T-cell (primary cell): Measurements from ENCODE around the gene GABARAP. TPM values are rescaled to one million over a fixed set of nuclear protein-coding genes. Genes with fewer than 3 reads are reported as not detected.

Source experiments
- ATAC-seq, 4 experiments: fragments of 200-7000 bp in 3 of 4; fragments of 150-1000 bp in 1 of 4; cut with Tn5 transposase; replicated peaks in 1 of 4; 1 replicate in 3 of 4; 2 replicates in 1 of 4; pipeline ENCODE4 v1.10.0; 2021; ENCODE audit warnings: moderate library complexity in 3 of 4, mild to moderate bottlenecking in 2 of 4, moderate number of reproducible peaks in 1 of 4
- CTCF ChIA-PET, 2 donors: fragments of 300-600 bp; sonication (Branson Sonifier 250); formaldehyde crosslinking; loops; one replicate each; lab custom pipeline; 2022; ENCODE audit warnings: antibody characterized with exemption in 2 of 2; lab: Charles Lee
- POLR2A ChIA-PET, 2 donors: fragments of 300-600 bp; sonication (Branson Sonifier 250); formaldehyde crosslinking; loops; one replicate each; lab custom pipeline; 2022; ENCODE audit warnings: antibody characterized with exemption in 2 of 2; lab: Charles Lee
- DNase-seq, 35 experiments: peaks; one replicate each; pipeline versions ENCODE4 v3.0.0 to v3.0.0-alpha.2; 2013 to 2023
- H3K27ac ChIP-seq: one replicate; pipeline ENCODE4 v1.5.1; 2013; ENCODE audit warnings: low read length
- H3K27me3 ChIP-seq, 2 experiments: replicated peaks in 1 of 2; 1 replicate in 1 of 2; 2 replicates in 1 of 2; pipeline versions ENCODE4 v1.6.1 to v1.7.0; 2013; ENCODE audit warnings: low read length in 1 of 2, mixed read lengths in 1 of 2; ENCODE audit not compliant: control insufficient read depth in 2 of 2, insufficient read depth in 2 of 2; ENCODE audit errors: extremely low read depth in 1 of 2
- H3K36me3 ChIP-seq, 2 donors: 1 replicate in 1 of 2; 2 replicates in 1 of 2; pipeline versions ENCODE4 v1.6.1 to v1.7.0; 2013; ENCODE audit warnings: low read length in 1 of 2; ENCODE audit not compliant: control insufficient read depth in 2 of 2, insufficient read depth in 1 of 2; ENCODE audit errors: extremely low read depth in 1 of 2
- H3K4me1 ChIP-seq, 2 experiments: 1 replicate in 1 of 2; 2 replicates in 1 of 2; pipeline versions ENCODE4 v1.6.1 to v1.7.0; 2013; ENCODE audit warnings: low read length in 2 of 2, mixed read lengths in 1 of 2; ENCODE audit not compliant: insufficient read depth in 2 of 2, control insufficient read depth in 1 of 2; ENCODE audit errors: extremely low read depth in 1 of 2
- H3K4me3 ChIP-seq, 2 donors: 1 replicate in 1 of 2; 2 replicates in 1 of 2; pipeline versions ENCODE4 v1.5.1 to v1.7.0; 2013; ENCODE audit warnings: mild to moderate bottlenecking in 2 of 2, low read length in 1 of 2, moderate library complexity in 1 of 2; ENCODE audit not compliant: control insufficient read depth in 1 of 2; ENCODE audit errors: extremely low read depth in 1 of 2
- H3K9me3 ChIP-seq: 2 replicates; pipeline ENCODE4 v1.7.0; 2013
- H3K27ac Mint-ChIP-seq, 2 donors: one replicate each; pipeline ENCODE4 v1.8.0; 2020 to 2021; ENCODE audit warnings: mild to moderate bottlenecking in 2 of 2, mixed read lengths in 2 of 2
- H3K27me3 Mint-ChIP-seq, 2 donors: one replicate each; pipeline ENCODE4 v1.8.0; 2021 to 2022; ENCODE audit warnings: mixed read lengths in 2 of 2
- H3K36me3 Mint-ChIP-seq: one replicate; pipeline ENCODE4 v1.8.0; 2021; ENCODE audit warnings: mixed read lengths
- H3K4me1 Mint-ChIP-seq, 3 donors: one replicate each; pipeline ENCODE4 v1.8.0; 2020 to 2022; ENCODE audit warnings: mixed read lengths in 3 of 3, mild to moderate bottlenecking in 1 of 3
- H3K4me3 Mint-ChIP-seq, 3 donors: one replicate each; pipeline ENCODE4 v1.8.0; 2020 to 2022; ENCODE audit warnings: mild to moderate bottlenecking in 3 of 3, mixed read lengths in 3 of 3, moderate library complexity in 3 of 3
- H3K9me3 Mint-ChIP-seq, 3 donors: one replicate each; pipeline ENCODE4 v1.8.0; 2020 to 2022; ENCODE audit warnings: mixed read lengths in 3 of 3
- WGBS: methylation state at CpG from one replicate; pipeline ENCODE4 v1.1.5; 2013; ENCODE audit warnings: missing lambda C conversion rate; ENCODE audit not compliant: insufficient coverage; 5-methylcytosine and 5-hydroxymethylcytosine counted together
- total RNA-seq, 35 experiments: library from RNA in 6 of 35; stranded (reverse) in 6 of 35; fragments of 120-200 nt in 1 of 35; gene quantifications; one replicate each; pipeline versions ENCODE4 v1.2.1 to v1.2.4 and lab custom pipeline; 2013 to 2026

The GABARAP gene
- total RNA-seq, 5 donors from 2014 or later (not counting 1 experiment from before 2014, with no cell fraction given) = 197 to 278 (median 276) TPM

- Histone ChIP-seq H3K9me3 (no peaks in the 10 kb centered on the region), H3K27me3 (peaks cover 0 to 2% of the 10 kb centered on the region in 2 experiments), H3K4me1 (peaks cover 8 to 35% of the 10 kb centered on the region in 2 experiments), H3K4me3 (no peak overlapping the region), H3K27ac (no peak overlapping the region), H3K36me3 (no peaks in the 10 kb centered on the region)
- Mint-ChIP-seq H3K36me3 (no peaks in the 10 kb centered on the region), H3K4me1 (peaks cover 38 to 48% (median 45%) of the 10 kb centered on the region in 3 donors), H3K27me3 (peaks cover 0 to 5% of the 10 kb centered on the region in 2 donors), H3K4me3 (no peak overlapping the region), H3K9me3 (no peaks in the 10 kb centered on the region), H3K27ac (no peak overlapping the region)
- POLR2A ChIA-PET = no interaction called here
- CTCF ChIA-PET = no interaction called here
- DNase-seq (no peak), ATAC-seq (no peak)
- 93% methylated on average over 6 of the region's 9 CpGs for WGBS
Observed at GRCh38 chr17:7208754-7209460, 33.3 kb downstream of the GABARAP start.

- no peak overlapping the region for H3K4me3 Mint-ChIP-seq
- no peak overlapping the region for H3K27ac ChIP-seq
- peaks cover 0 to 5% of the 10 kb centered on the region in 2 donors for H3K27me3 Mint-ChIP-seq
- POLR2A ChIA-PET = no interaction called here
- H3K4me3 ChIP-seq = no peak overlapping the region
- ATAC-seq (no peak), DNase-seq (no peak)
- no peaks in the 10 kb centered on the region for H3K36me3 ChIP-seq
- H3K9me3 ChIP-seq = no peaks in the 10 kb centered on the region
- H3K4me1 ChIP-seq = peaks cover 8 to 31% of the 10 kb centered on the region in 2 experiments
- 67% methylated on average over 14 of the region's 21 CpGs for WGBS
- peaks cover 33 to 42% (median 40%) of the 10 kb centered on the region in 3 donors for H3K4me1 Mint-ChIP-seq
- H3K9me3 Mint-ChIP-seq = no peaks in the 10 kb centered on the region
- no peak overlapping the region for H3K27ac Mint-ChIP-seq
- CTCF ChIA-PET = no interaction called here
- peaks cover 0 to 2% of the 10 kb centered on the region in 2 experiments for H3K27me3 ChIP-seq
- H3K36me3 Mint-ChIP-seq = no peaks in the 10 kb centered on the region
Observed at GRCh38 chr17:7208027-7208571, 34.1 kb downstream of the GABARAP start.

- Histone ChIP-seq H3K27ac (no peak overlapping the region), H3K4me1 (peaks cover 8 to 30% of the 10 kb centered on the region in 2 experiments), H3K27me3 (peaks cover 0 to 2% of the 10 kb centered on the region in 2 experiments), H3K9me3 (no peaks in the 10 kb centered on the region), H3K4me3 (no peak overlapping the region), H3K36me3 (no peaks in the 10 kb centered on the region)
- ChIA-PET CTCF (no interaction called here), POLR2A (no interaction called here)
- Mint-ChIP-seq H3K27ac (peak overlapping the region; percentile 16 to 28), H3K4me1 (peaks cover 32 to 45% (median 41%) of the 10 kb centered on the region in 3 donors), H3K27me3 (peaks cover 0 to 5% of the 10 kb centered on the region in 2 donors), H3K36me3 (no peaks in the 10 kb centered on the region), H3K9me3 (no peaks in the 10 kb centered on the region), H3K4me3 (no peak overlapping the region)
- WGBS = 94% methylated on average over 12 of the region's 24 CpGs
- no peak for ATAC-seq
- DNase-seq = no peak
Observed at GRCh38 chr17:7207120-7208001, 34.9 kb downstream of the GABARAP start.

GRCh38 chr17:7205561-7205960 lies 36.7 kb downstream of the GABARAP start:
- peaks cover 8 to 30% of the 10 kb centered on the region in 2 experiments for H3K4me1 ChIP-seq
- no peaks in the 10 kb centered on the region for H3K36me3 ChIP-seq
- no peaks in the 10 kb centered on the region for H3K9me3 ChIP-seq
- Mint-ChIP-seq H3K27me3 (no peaks in the 10 kb centered on the region), H3K36me3 (peaks cover 3% of the 10 kb centered on the region), H3K4me1 (peaks cover 27 to 39% (median 35%) of the 10 kb centered on the region in 3 donors), H3K9me3 (no peaks in the 10 kb centered on the region), H3K27ac (peak overlapping the region; percentile 86 to 93), H3K4me3 (peak overlapping the region; percentile 74 to 85 (median 80))
- 83% methylated on average over 8 of the region's 15 CpGs for WGBS
- peaks cover 0 to 2% of the 10 kb centered on the region in 2 experiments for H3K27me3 ChIP-seq
- no peak for ATAC-seq
- ChIA-PET CTCF (no interaction called here), POLR2A (no interaction called here)
- no peak for DNase-seq
- H3K27ac ChIP-seq = peak overlapping the region; percentile 97
- peak overlapping the region; percentile 66 to 67 for H3K4me3 ChIP-seq

- Histone ChIP-seq H3K4me3 (peak overlapping the region; percentile 66 to 67), H3K27ac (peak overlapping the region; percentile 97), H3K4me1 (peaks cover 8 to 30% of the 10 kb centered on the region in 2 experiments), H3K27me3 (peaks cover 0 to 2% of the 10 kb centered on the region in 2 experiments), H3K9me3 (no peaks in the 10 kb centered on the region), H3K36me3 (no peaks in the 10 kb centered on the region)
- Mint-ChIP-seq H3K9me3 (no peaks in the 10 kb centered on the region), H3K4me3 (peak overlapping the region; percentile 74 to 85 (median 80)), H3K27ac (peak overlapping the region; percentile 86 to 93), H3K27me3 (no peaks in the 10 kb centered on the region), H3K4me1 (peaks cover 24 to 39% (median 35%) of the 10 kb centered on the region in 3 donors), H3K36me3 (peaks cover 3% of the 10 kb centered on the region)
- under 1% methylated on average over 25 of the region's 34 CpGs for WGBS
- DNase-seq (peak; percentile 79 to 99 (median 98)), ATAC-seq (peak; percentile 85 to 90 (median 89))
- ChIA-PET CTCF (interaction anchor here (0.5 to 0.6 kb wide), 2 partner anchors 11 to 353 kb away, joined by 3 to 9 read pairs; no protein-coding TSS in a partner anchor), POLR2A (interaction anchor here in 1 of 2 donors (0.5 kb wide), 1 partner anchor 111 kb away, joined by 4 read pairs; no protein-coding TSS in a partner anchor)
Observed at GRCh38 chr17:7204828-7205461, 37.3 kb downstream of the GABARAP start.
